Liver (tissue), 3 donors: ENCODE data around the gene NPEPL1.
"Not testable (repeated sequence)": the region's sequence is repeated elsewhere in the genome, so short reads cannot be mapped to it uniquely, and the experiment has no call there.

ENCODE experiments used
- ATF3 ChIP-seq: IDR thresholded peaks from 2 replicates; pipeline ENCODE4 v1.6.1; 2016; ENCODE audit warnings: antibody characterized with exemption
- CTCF ChIP-seq: fragments of 150-350 bp; IDR thresholded peaks from 2 replicates; pipeline ENCODE4 v1.5.1; 2017; ENCODE audit warnings: improper control_type of control experiment, low read depth, low read length; ENCODE audit not compliant: missing input control
- EGR1 ChIP-seq, 2 donors: IDR thresholded peaks; 2 replicates each; pipeline ENCODE4 v1.6.1; 2016 to 2018; ENCODE audit warnings: antibody characterized with exemption in 2 of 2, low read depth in 2 of 2
- GABPA ChIP-seq, 2 donors: IDR thresholded peaks in 1 of 2; conservative IDR thresholded peaks in 1 of 2; 2 replicates each; pipeline ENCODE4 v1.6.1; 2016; ENCODE audit warnings: antibody characterized with exemption in 2 of 2, mild to moderate bottlenecking in 1 of 2, moderate library complexity in 1 of 2
- JUND ChIP-seq, 2 donors: IDR thresholded peaks; 2 replicates each; pipeline ENCODE4 v1.6.1; 2016; ENCODE audit warnings: antibody characterized with exemption in 2 of 2
- NR2F2 ChIP-seq: IDR thresholded peaks from 2 replicates; pipeline ENCODE4 v1.6.1; 2016; ENCODE audit warnings: antibody characterized with exemption
- RAD21 ChIP-seq, 2 donors: IDR thresholded peaks; 2 replicates each; pipeline ENCODE4 v1.6.1; 2016; ENCODE audit warnings: antibody characterized with exemption in 2 of 2, mild to moderate bottlenecking in 2 of 2
- SP1 ChIP-seq: IDR thresholded peaks from 2 replicates; pipeline ENCODE4 v1.6.1; 2018; ENCODE audit warnings: antibody characterized with exemption, mild to moderate bottlenecking
- TAF1 ChIP-seq: conservative IDR thresholded peaks from 2 replicates; pipeline ENCODE4 v1.6.1; 2016; ENCODE audit warnings: antibody characterized with exemption, mild to moderate bottlenecking
- YY1 ChIP-seq: IDR thresholded peaks from 2 replicates; pipeline ENCODE4 v1.6.1; 2016; ENCODE audit warnings: antibody characterized with exemption, mild to moderate bottlenecking
- ZBTB33 ChIP-seq: IDR thresholded peaks from 2 replicates; pipeline ENCODE4 v1.6.1; 2016; ENCODE audit warnings: antibody characterized with exemption
- TF ChIP-seq, protein P1 (sequence below): IDR thresholded peaks from 2 replicates; pipeline ENCODE4 v1.6.1; 2016; ENCODE audit warnings: antibody characterized with exemption
- TF ChIP-seq, protein P2 (sequence below): IDR thresholded peaks from 2 replicates; pipeline ENCODE4 v1.6.1; 2016; ENCODE audit warnings: antibody characterized with exemption, mild to moderate bottlenecking
- donor health status: healthy.
- donor health status: healthy.

- not testable (repeated sequence) for TF ChIP-seq ZBTB33; CTCF; RAD21 (IDR thresholded peaks at IDR 0.05); TAF1; GABPA (IDR thresholded peaks at IDR 0.05 in 1 of 2, conservative IDR thresholded peaks at IDR 0.05 in 1 of 2); JUND (IDR thresholded peaks at IDR 0.05); NR2F2; ATF3; SP1; YY1; EGR1 (IDR thresholded peaks at IDR 0.05; ENCODE audit: low read depth in 2 of 2)
- TF ChIP-seq, protein P1, sequence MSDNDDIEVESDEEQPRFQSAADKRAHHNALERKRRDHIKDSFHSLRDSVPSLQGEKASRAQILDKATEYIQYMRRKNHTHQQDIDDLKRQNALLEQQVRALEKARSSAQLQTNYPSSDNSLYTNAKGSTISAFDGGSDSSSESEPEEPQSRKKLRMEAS: not testable (repeated sequence)
- TF ChIP-seq, protein P2, sequence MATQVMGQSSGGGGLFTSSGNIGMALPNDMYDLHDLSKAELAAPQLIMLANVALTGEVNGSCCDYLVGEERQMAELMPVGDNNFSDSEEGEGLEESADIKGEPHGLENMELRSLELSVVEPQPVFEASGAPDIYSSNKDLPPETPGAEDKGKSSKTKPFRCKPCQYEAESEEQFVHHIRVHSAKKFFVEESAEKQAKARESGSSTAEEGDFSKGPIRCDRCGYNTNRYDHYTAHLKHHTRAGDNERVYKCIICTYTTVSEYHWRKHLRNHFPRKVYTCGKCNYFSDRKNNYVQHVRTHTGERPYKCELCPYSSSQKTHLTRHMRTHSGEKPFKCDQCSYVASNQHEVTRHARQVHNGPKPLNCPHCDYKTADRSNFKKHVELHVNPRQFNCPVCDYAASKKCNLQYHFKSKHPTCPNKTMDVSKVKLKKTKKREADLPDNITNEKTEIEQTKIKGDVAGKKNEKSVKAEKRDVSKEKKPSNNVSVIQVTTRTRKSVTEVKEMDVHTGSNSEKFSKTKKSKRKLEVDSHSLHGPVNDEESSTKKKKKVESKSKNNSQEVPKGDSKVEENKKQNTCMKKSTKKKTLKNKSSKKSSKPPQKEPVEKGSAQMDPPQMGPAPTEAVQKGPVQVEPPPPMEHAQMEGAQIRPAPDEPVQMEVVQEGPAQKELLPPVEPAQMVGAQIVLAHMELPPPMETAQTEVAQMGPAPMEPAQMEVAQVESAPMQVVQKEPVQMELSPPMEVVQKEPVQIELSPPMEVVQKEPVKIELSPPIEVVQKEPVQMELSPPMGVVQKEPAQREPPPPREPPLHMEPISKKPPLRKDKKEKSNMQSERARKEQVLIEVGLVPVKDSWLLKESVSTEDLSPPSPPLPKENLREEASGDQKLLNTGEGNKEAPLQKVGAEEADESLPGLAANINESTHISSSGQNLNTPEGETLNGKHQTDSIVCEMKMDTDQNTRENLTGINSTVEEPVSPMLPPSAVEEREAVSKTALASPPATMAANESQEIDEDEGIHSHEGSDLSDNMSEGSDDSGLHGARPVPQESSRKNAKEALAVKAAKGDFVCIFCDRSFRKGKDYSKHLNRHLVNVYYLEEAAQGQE: not testable (repeated sequence)
Measured at GRCh38 chr20:58750706-58751105, 58.1 kb downstream of the NPEPL1 start.
